Measurements from ENCODE around the gene SERPINA12. TPM values are rescaled to one million over a fixed set of nuclear protein-coding genes. Genes with fewer than 3 reads are reported as not detected.

SERPINA12 gene
- total and polyA plus RNA-seq, 2 experiments from 2014 or later = not detected

- no peak for TF ChIP-seq ZNF331 (CRISPR knock-in tag; IDR thresholded peaks at IDR 0.05; ENCODE audit: low read depth)
- TF ChIP-seq REST (IDR thresholded peaks at IDR 0.05; ENCODE audit: unreplicated experiment) = no peak
- TF ChIP-seq CREB1 (CRISPR knock-in tag; IDR thresholded peaks at IDR 0.05; ENCODE audit: low read depth) = no peak
- no peak for TF ChIP-seq CTCF (conservative IDR thresholded peaks at IDR 0.05; ENCODE audit: low read depth in 2 of 2)
- no peak for TF ChIP-seq STAT1 (IDR thresholded peaks at IDR 0.05; ENCODE audit: unreplicated experiment)
- TF ChIP-seq EZH2 (IDR thresholded peaks at IDR 0.05; ENCODE audit: low read depth, unreplicated experiment) = no peak
Measured at GRCh38 chr14:94524093-94524492, 14.8 kb upstream of the SERPINA12 start (continued).

GRCh38 chr14:94523265-94523664 is 14.0 kb upstream of the SERPINA12 start:
- no peaks in the 10 kb centered on the region for H3K4me1 ChIP-seq (ENCODE audit: insufficient read depth)
- ATAC-seq = no peak
- H3K27ac ChIP-seq (ENCODE audit: low read depth) = no peak overlapping the region
- peaks cover 9% of the 10 kb centered on the region for H3K9me2 ChIP-seq (ENCODE audit: insufficient read depth)
- H2AFZ ChIP-seq = no peak overlapping the region
- no peaks in the 10 kb centered on the region; the same call in 2 of the 3 replicates for H3K4me1 Mint-ChIP-seq
- no peak overlapping the region for H3K4me3 Mint-ChIP-seq
- no peaks in the 10 kb centered on the region for H3F3A ChIP-seq (replicated peaks; ENCODE audit: low read depth)
- H3K4me3 ChIP-seq = no peak overlapping the region
- H3K9me3 Mint-ChIP-seq = peaks cover 13% of the 10 kb centered on the region
- H3K27me3 ChIP-seq (ENCODE audit: insufficient read depth) = no peaks in the 10 kb centered on the region
- H4K20me1 ChIP-seq (replicated peaks; ENCODE audit: insufficient read depth) = no peaks in the 10 kb centered on the region
- no peak overlapping the region for H3K4me2 ChIP-seq
- DNase-seq (ENCODE audit: low spot score) = no peak
- H3K36me3 Mint-ChIP-seq (ENCODE audit: low read depth) = peaks cover 15% of the 10 kb centered on the region
- H3K79me2 ChIP-seq (replicated peaks; ENCODE audit: insufficient read depth) = no peaks in the 10 kb centered on the region
- no peaks in the 10 kb centered on the region for H3K36me3 ChIP-seq (ENCODE audit: insufficient read depth)
- peaks cover 3% of the 10 kb centered on the region for H3K27me3 Mint-ChIP-seq (ENCODE audit: insufficient read depth, low read depth, poor library complexity)
- H3K27ac Mint-ChIP-seq = no peak overlapping the region
- TF ChIP-seq CREB1 (CRISPR knock-in tag; IDR thresholded peaks at IDR 0.05; ENCODE audit: low read depth) = no peak
- TF ChIP-seq JUNB (IDR thresholded peaks at IDR 0.05; ENCODE audit: unreplicated experiment) = no peak
- no peak for TF ChIP-seq ETS1 (IDR thresholded peaks at IDR 0.05)
- no peak for TF ChIP-seq ZNF462 (CRISPR knock-in tag; IDR thresholded peaks at IDR 0.05)
- no peak for TF ChIP-seq EZH2phosphoT487 (IDR thresholded peaks at IDR 0.05; ENCODE audit: unreplicated experiment)
- TF ChIP-seq NANOG (IDR thresholded peaks at IDR 0.05; ENCODE audit: borderline replicate concordance) = no peak
- TF ChIP-seq ZNF114 (CRISPR knock-in tag; IDR thresholded peaks at IDR 0.05) = no peak
